HepG2 (cell line): ENCODE data around the gene PDZK1. TPM values are rescaled to one million over a fixed set of nuclear protein-coding genes. Genes with fewer than 3 reads are reported as not detected.
A peak's percentile ranks its signal among the peaks of the same experiment; 100 is the strongest.

Experiments used
- CBX5 ChIP-seq: sonication (generic); formaldehyde crosslinking; IDR thresholded peaks from 2 replicates; pipeline ENCODE4 v1.4.0; 2020; ENCODE audit warnings: missing genetic modification reagents, borderline replicate concordance
- CEBPG ChIP-seq: IDR thresholded peaks from 2 replicates; pipeline ENCODE4 v1.6.1; 2016
- HMG20A ChIP-seq: IDR thresholded peaks from 2 replicates; pipeline ENCODE4 v1.6.1; 2016; ENCODE audit warnings: borderline replicate concordance
- RBM39 ChIP-seq: fragments of 200-400 bp; formaldehyde crosslinking; IDR thresholded peaks from one replicate; pipeline ENCODE4 v1.6.1; 2018; ENCODE audit warnings: antibody characterized with exemption, mild to moderate bottlenecking, low read depth, low read length; ENCODE audit not compliant: poor library complexity, severe bottlenecking
- RNF219 ChIP-seq: sonication (generic); formaldehyde crosslinking; IDR thresholded peaks from 2 replicates; pipeline ENCODE4 v1.5.0; 2020; ENCODE audit warnings: mild to moderate bottlenecking, missing genetic modification reagents
- ZNF333 ChIP-seq: sonication (generic); formaldehyde crosslinking; IDR thresholded peaks from 2 replicates; pipeline ENCODE4 v1.4.0; 2020; ENCODE audit warnings: mild to moderate bottlenecking, missing genetic modification reagents, borderline replicate concordance
- ZNF709 ChIP-seq: sonication (generic); formaldehyde crosslinking; IDR thresholded peaks from 2 replicates; pipeline ENCODE4 v1.5.0; 2020; ENCODE audit warnings: mild to moderate bottlenecking, missing genetic modification reagents
- ZNF724P ChIP-seq: sonication (generic); formaldehyde crosslinking; IDR thresholded peaks from 2 replicates; pipeline ENCODE4 v1.8.0; 2022; ENCODE audit warnings: missing genetic modification reagents, borderline replicate concordance
- ZSCAN12 ChIP-seq: sonication (generic); formaldehyde crosslinking; IDR thresholded peaks from 2 replicates; pipeline ENCODE4 v1.9.0; 2021; ENCODE audit warnings: mild to moderate bottlenecking, missing genetic modification reagents
- polyA plus RNA-seq, 8 experiments: library from polyadenylated mRNA; depleted of rRNA in 3 of 8; stranded (reverse) in 7 of 8; unstranded in 1 of 8; fragments of >200 nt; fragmentation: Illumina TruSeq in 4 of 8; extraction: Trizol in 4 of 8; gene quantifications; 2 replicates each; pipeline versions ENCODE4 v1.2.1 to v1.2.3, GENCODE V29; 2011 to 2016; ENCODE audit warnings: low read depth in 4 of 8, missing spikeins in 1 of 8, mixed read lengths in 1 of 8; ENCODE audit not compliant: insufficient read depth in 1 of 8
- total RNA-seq, 5 experiments: library from RNA; depleted of rRNA; stranded (reverse); fragments of >200 nt; fragmentation: Illumina TruSeq; extraction: Trizol; gene quantifications; 2 replicates each; pipeline ENCODE4 v1.2.3, GENCODE V29; 2016; ENCODE audit warnings: low read depth in 1 of 5
- TF ChIP-seq, protein P1 (sequence below): sonication (generic); formaldehyde crosslinking; IDR thresholded peaks from 2 replicates; pipeline ENCODE4 v1.5.0; 2020; ENCODE audit warnings: missing genetic modification reagents, mild to moderate bottlenecking, borderline replicate concordance
- TF ChIP-seq, protein P2 (sequence below): sonication (generic); formaldehyde crosslinking; IDR thresholded peaks from 2 replicates; pipeline ENCODE4 v1.4.0; 2020; ENCODE audit warnings: missing genetic modification reagents
- TF ChIP-seq, protein P3 (sequence below): sonication (generic); formaldehyde crosslinking; IDR thresholded peaks from 2 replicates; pipeline ENCODE4 v1.4.0; 2020; ENCODE audit warnings: mild to moderate bottlenecking, missing genetic modification reagents
- TF ChIP-seq, protein P4 (sequence below): sonication (generic); formaldehyde crosslinking; IDR thresholded peaks from 2 replicates; pipeline ENCODE4 v1.8.0; 2022; ENCODE audit warnings: mild to moderate bottlenecking, missing genetic modification reagents
- TF ChIP-seq, protein P5 (sequence below): IDR thresholded peaks from 2 replicates; pipeline ENCODE4 v1.4.0; 2020; ENCODE audit warnings: mild to moderate bottlenecking, missing genetic modification reagents

The PDZK1 gene
- total and polyA plus RNA-seq, 2 of the 13 experiments (the other 11 are each of a cell fraction or from before 2014, with no cell fraction given): 16.2 to 46.4 TPM

DNA sequence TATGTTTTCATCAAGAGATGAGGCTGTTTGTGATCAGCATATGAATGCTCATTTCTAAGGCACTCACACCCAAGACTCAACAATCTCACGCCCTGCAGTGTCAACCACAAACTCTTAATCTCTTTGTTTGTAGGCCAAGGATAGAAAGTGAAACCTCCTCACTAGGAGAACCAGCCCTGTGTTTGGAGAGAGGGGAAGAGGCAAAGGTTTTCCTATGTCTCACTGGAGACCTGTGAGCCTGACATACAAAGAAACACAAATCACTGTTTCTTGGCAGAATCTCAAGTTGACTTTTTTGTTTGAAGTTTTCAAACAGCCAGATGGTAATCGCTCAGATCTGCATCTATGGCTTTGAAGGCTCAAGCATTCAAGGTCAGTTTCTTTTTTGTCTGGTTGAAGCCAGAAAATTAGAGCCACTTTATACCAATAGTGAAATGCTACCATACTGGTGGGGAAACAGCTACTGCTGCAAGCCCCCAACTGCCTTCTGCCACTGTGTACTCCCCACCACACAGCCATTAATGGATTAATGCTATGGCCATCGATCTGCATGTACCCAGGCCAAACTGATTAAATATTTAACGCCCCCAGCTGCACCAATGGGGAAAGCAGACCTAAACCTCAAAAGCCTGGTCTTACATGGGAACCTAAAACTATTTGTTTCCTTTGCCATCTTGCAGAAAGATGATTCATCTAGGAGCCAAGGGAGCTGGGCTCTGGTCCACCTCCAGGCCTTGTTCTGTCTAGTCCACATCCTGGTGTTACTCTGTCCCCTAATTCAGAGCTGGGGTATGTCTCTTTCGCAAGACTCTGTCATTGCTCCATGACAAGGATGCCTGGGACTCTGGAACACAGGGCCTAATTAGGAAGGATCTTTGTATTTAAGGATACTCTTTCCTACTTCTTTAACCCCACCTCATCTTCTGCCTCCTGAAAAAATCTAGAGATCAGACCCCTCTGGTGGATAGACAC, 16.3 kb downstream of the PDZK1 start (continued):
- TF ChIP-seq HMG20A (CRISPR knock-in tag): 0 out of 2 replicates have a peak, but pooled peaks have one; percentile 62
- TF ChIP-seq CBX5: no peak
- TF ChIP-seq, protein P1, sequence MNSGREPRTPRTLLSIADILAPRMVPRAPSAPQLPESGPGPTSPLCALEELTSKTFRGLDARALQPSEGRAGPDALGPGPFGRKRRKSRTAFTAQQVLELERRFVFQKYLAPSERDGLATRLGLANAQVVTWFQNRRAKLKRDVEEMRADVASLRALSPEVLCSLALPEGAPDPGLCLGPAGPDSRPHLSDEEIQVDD (CRISPR knock-in tag): no peak
- TF ChIP-seq, protein P2, sequence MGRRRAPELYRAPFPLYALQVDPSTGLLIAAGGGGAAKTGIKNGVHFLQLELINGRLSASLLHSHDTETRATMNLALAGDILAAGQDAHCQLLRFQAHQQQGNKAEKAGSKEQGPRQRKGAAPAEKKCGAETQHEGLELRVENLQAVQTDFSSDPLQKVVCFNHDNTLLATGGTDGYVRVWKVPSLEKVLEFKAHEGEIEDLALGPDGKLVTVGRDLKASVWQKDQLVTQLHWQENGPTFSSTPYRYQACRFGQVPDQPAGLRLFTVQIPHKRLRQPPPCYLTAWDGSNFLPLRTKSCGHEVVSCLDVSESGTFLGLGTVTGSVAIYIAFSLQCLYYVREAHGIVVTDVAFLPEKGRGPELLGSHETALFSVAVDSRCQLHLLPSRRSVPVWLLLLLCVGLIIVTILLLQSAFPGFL (CRISPR knock-in tag): no peak
- TF ChIP-seq ZNF333 (CRISPR knock-in tag): no peak
- TF ChIP-seq RNF219: no peak
- no peak for TF ChIP-seq RBM39
- TF ChIP-seq ZNF724P (CRISPR knock-in tag): no peak
- no peak for TF ChIP-seq ZNF709 (CRISPR knock-in tag)
- TF ChIP-seq CEBPG (CRISPR knock-in tag): peak; percentile 80
- TF ChIP-seq, protein P3, sequence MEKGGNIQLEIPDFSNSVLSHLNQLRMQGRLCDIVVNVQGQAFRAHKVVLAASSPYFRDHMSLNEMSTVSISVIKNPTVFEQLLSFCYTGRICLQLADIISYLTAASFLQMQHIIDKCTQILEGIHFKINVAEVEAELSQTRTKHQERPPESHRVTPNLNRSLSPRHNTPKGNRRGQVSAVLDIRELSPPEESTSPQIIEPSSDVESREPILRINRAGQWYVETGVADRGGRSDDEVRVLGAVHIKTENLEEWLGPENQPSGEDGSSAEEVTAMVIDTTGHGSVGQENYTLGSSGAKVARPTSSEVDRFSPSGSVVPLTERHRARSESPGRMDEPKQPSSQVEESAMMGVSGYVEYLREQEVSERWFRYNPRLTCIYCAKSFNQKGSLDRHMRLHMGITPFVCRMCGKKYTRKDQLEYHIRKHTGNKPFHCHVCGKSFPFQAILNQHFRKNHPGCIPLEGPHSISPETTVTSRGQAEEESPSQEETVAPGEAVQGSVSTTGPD: no peak
- TF ChIP-seq ZSCAN12 (CRISPR knock-in tag): no peak
- TF ChIP-seq, protein P4, sequence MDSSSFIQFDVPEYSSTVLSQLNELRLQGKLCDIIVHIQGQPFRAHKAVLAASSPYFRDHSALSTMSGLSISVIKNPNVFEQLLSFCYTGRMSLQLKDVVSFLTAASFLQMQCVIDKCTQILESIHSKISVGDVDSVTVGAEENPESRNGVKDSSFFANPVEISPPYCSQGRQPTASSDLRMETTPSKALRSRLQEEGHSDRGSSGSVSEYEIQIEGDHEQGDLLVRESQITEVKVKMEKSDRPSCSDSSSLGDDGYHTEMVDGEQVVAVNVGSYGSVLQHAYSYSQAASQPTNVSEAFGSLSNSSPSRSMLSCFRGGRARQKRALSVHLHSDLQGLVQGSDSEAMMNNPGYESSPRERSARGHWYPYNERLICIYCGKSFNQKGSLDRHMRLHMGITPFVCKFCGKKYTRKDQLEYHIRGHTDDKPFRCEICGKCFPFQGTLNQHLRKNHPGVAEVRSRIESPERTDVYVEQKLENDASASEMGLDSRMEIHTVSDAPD (CRISPR knock-in tag): no peak
- TF ChIP-seq, protein P5, sequence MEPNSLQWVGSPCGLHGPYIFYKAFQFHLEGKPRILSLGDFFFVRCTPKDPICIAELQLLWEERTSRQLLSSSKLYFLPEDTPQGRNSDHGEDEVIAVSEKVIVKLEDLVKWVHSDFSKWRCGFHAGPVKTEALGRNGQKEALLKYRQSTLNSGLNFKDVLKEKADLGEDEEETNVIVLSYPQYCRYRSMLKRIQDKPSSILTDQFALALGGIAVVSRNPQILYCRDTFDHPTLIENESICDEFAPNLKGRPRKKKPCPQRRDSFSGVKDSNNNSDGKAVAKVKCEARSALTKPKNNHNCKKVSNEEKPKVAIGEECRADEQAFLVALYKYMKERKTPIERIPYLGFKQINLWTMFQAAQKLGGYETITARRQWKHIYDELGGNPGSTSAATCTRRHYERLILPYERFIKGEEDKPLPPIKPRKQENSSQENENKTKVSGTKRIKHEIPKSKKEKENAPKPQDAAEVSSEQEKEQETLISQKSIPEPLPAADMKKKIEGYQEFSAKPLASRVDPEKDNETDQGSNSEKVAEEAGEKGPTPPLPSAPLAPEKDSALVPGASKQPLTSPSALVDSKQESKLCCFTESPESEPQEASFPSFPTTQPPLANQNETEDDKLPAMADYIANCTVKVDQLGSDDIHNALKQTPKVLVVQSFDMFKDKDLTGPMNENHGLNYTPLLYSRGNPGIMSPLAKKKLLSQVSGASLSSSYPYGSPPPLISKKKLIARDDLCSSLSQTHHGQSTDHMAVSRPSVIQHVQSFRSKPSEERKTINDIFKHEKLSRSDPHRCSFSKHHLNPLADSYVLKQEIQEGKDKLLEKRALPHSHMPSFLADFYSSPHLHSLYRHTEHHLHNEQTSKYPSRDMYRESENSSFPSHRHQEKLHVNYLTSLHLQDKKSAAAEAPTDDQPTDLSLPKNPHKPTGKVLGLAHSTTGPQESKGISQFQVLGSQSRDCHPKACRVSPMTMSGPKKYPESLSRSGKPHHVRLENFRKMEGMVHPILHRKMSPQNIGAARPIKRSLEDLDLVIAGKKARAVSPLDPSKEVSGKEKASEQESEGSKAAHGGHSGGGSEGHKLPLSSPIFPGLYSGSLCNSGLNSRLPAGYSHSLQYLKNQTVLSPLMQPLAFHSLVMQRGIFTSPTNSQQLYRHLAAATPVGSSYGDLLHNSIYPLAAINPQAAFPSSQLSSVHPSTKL: peak; percentile 14; the same call in 1 of the 2 replicates
